C4-2B (cell line): ENCODE results near the gene NUDT22.

ENCODE experiments used
- H3K27ac ChIP-seq: fragments of 450-650 bp; 2 replicates; pipeline ENCODE4 v1.5.1; 2017
- CTCF ChIP-seq: fragments of 450-650 bp; conservative IDR thresholded peaks from 2 replicates; pipeline ENCODE4 v1.5.1; 2017; ENCODE audit warnings: mild to moderate bottlenecking
- ZFX ChIP-seq: fragments of 450-650 bp; IDR thresholded peaks from 2 replicates; pipeline ENCODE4 v1.6.1; 2017

Gene NUDT22

GRCh38 chr11:64223001-64223651, 2.9 kb upstream of the NUDT22 start:
- no peak overlapping the region for H3K27ac ChIP-seq
- TF ChIP-seq ZFX: no peak
- TF ChIP-seq CTCF: no peak

GRCh38 chr11:64224151-64224890, 1.8 kb upstream of the NUDT22 start:
- no peak for TF ChIP-seq ZFX
- no peak for TF ChIP-seq CTCF
- no peak overlapping the region for H3K27ac ChIP-seq

GRCh38 chr11:64224891-64225607, 1.0 kb upstream of the NUDT22 start:
- H3K27ac ChIP-seq: peak overlapping the region; percentile 91
- no peak for TF ChIP-seq CTCF
- no peak for TF ChIP-seq ZFX

- H3K27ac ChIP-seq: peak overlapping the region; percentile 91
Measured at GRCh38 chr11:64226507-64227051, 505 bp downstream of the NUDT22 start.

GRCh38 chr11:64227405-64227956, 1.4 kb downstream of the NUDT22 start:
- TF ChIP-seq CTCF: no peak
- no peak for TF ChIP-seq ZFX
- H3K27ac ChIP-seq: peak overlapping the region; percentile 91

More at GRCh38 chr11:64226507-64227051, 505 bp downstream of the NUDT22 start:
- TF ChIP-seq CTCF (no peak), ZFX (peak; percentile 58; the same call in 1 of the 2 replicates)

- H3K27ac ChIP-seq: peak overlapping the region; percentile 78
- TF ChIP-seq ZFX (no peak), CTCF (no peak)
Measured at GRCh38 chr11:64229090-64229743, 3.1 kb downstream of the NUDT22 start.
